Neutrophil (primary cell): Measurements from ENCODE around the gene MAPKAPK3.
A peak's percentile ranks its signal among the peaks of the same experiment; 100 is the strongest.

Source experiments
- H3K27ac ChIP-seq: fragments of 200-600 bp; sonication (generic); 2 replicates; pipeline ENCODE4 v1.5.1; 2016; ENCODE audit warnings: mild to moderate bottlenecking, moderate library complexity
- H3K27me3 ChIP-seq: fragments of 200-600 bp; sonication (generic); 2 replicates; pipeline ENCODE4 v1.6.0; 2016; ENCODE audit warnings: mild to moderate bottlenecking
- H3K36me3 ChIP-seq: fragments of 200-600 bp; sonication (generic); 2 replicates; pipeline ENCODE4 v1.5.1; 2017
- H3K4me1 ChIP-seq, 2 experiments: fragments of 200-600 bp in 1 of 2; sonication (generic) in 1 of 2; 1 replicate in 1 of 2; 2 replicates in 1 of 2; pipeline versions ENCODE4 v1.5.1 to v1.6.1; 2013 to 2016; ENCODE audit warnings: low read depth in 1 of 2, low read length in 1 of 2, mild to moderate bottlenecking in 1 of 2, moderate library complexity in 1 of 2; ENCODE audit not compliant: control insufficient read depth in 1 of 2, insufficient read depth in 1 of 2
- H3K4me3 ChIP-seq, 2 experiments: fragments of 200-600 bp in 1 of 2; sonication (generic) in 1 of 2; 1 replicate in 1 of 2; 2 replicates in 1 of 2; pipeline ENCODE4 v1.5.1; 2013 to 2016; ENCODE audit warnings: low read depth in 1 of 2, low read length in 1 of 2, mild to moderate bottlenecking in 1 of 2, moderate library complexity in 1 of 2
- H3K9me3 ChIP-seq: fragments of 200-600 bp; sonication (generic); 2 replicates; pipeline ENCODE4 v1.5.1; 2016
- CTCF ChIP-seq: fragments of 200-600 bp; sonication (generic); IDR thresholded peaks from 2 replicates; pipeline ENCODE4 v1.5.1; 2016; ENCODE audit warnings: antibody characterized with exemption

Gene MAPKAPK3

DNA sequence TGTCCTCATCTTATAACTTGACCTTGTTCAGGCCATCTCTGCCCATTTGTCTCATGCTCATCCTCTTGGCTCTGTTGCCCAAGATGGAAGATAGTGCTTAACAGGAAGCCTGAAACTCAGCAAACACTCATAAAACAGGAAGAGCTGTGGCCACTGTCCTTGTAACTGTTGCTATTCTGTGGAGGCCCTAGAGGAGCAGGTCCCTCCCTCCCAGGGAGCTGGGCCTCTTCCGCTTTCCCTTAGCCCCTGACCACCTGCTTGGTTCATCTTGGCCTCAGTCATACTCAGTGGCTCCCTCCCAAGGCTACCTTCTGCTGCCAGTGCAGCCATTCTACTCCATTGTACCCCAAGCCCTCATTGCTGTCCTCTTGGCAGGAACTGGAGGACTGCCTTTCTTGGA is 3.5 kb downstream of the MAPKAPK3 start:
- Histone ChIP-seq H3K4me3 (peak overlapping the region; percentile 86 to 96), H3K36me3 (peaks cover 9% of the 10 kb centered on the region), H3K9me3 (no peaks in the 10 kb centered on the region), H3K4me1 (peaks cover 88 to 91% of the 10 kb centered on the region in 2 experiments), H3K27ac (peak overlapping the region; percentile 99), H3K27me3 (no peaks in the 10 kb centered on the region)
- peak; percentile 68 for TF ChIP-seq CTCF

DNA sequence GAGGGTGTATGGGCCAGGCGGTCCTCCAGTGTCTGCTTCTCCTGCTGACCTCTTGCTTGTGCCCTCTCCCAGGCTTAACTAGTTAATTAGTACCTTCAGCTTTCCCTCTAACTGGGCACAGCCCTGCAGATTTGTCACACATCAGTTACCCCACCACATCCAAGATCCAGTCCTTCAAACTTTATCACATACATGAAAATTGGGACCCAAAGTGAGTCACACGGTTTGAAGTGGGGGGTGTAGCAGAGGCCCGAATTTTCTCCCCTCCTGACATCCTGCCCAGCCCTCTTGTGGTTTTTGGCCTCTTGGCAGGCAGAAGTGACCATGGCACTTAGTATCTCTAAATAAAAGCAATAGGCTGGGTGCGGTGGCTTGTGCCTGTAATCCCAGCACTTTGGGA is 3.9 kb downstream of the MAPKAPK3 start:
- Histone ChIP-seq H3K9me3 (no peaks in the 10 kb centered on the region), H3K27me3 (no peaks in the 10 kb centered on the region), H3K36me3 (peaks cover 9% of the 10 kb centered on the region), H3K4me3 (peak overlapping the region; percentile 86 to 96), H3K27ac (peak overlapping the region; percentile 99), H3K4me1 (peaks cover 88 to 91% of the 10 kb centered on the region in 2 experiments)
- no peak for TF ChIP-seq CTCF

GRCh38 chr3:50622881-50623280 is 5.9 kb downstream of the MAPKAPK3 start:
- Histone ChIP-seq H3K27ac (peak overlapping the region; percentile 99), H3K9me3 (no peaks in the 10 kb centered on the region), H3K4me3 (no peak overlapping the region), H3K36me3 (peaks cover 13% of the 10 kb centered on the region), H3K27me3 (no peaks in the 10 kb centered on the region), H3K4me1 (peaks cover 97 to 100% of the 10 kb centered on the region in 2 experiments)
- no peak for TF ChIP-seq CTCF

DNA sequence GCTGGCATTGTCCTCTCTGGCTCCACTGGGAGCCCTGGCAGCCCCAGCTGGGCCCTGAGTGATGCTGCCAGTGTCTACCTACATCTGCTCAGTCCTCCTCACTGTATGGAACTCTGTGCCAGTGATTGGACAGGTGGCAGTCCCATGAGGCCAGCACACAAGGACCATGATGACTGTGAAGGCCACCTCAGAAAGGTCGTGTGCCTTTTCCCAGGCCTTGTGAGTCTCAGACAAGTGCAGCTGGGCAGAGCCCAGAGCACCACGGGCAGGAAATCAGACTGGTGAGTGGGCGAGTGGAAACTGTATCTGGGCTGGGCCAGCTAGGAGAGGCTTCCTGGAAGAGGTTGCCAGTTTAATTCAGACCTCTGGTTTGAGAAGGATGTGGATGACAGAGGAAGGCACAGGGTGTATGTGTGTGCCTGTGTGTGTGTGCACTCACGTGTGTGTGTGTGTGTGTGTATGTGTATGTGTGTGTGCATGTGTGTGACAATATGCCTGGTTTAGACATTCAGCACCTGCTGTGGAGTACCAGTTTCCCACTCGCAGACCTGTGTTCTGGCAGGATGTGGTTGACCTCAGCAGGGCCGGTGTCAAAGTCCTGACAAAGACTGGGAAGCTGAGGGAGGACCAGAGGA is 7.0 kb downstream of the MAPKAPK3 start:
- Histone ChIP-seq H3K27ac (peak overlapping the region; percentile 99), H3K36me3 (peaks cover 16% of the 10 kb centered on the region), H3K4me1 (peaks cover 97 to 100% of the 10 kb centered on the region in 2 experiments), H3K4me3 (peak overlapping the region in 1 of 2 experiments; percentile 32), H3K9me3 (no peaks in the 10 kb centered on the region), H3K27me3 (no peaks in the 10 kb centered on the region)
- TF ChIP-seq CTCF = no peak

- Histone ChIP-seq H3K27me3 (no peaks in the 10 kb centered on the region), H3K4me1 (peaks cover 97 to 100% of the 10 kb centered on the region in 2 experiments), H3K4me3 (peak overlapping the region in 1 of 2 experiments; percentile 32), H3K36me3 (peaks cover 16% of the 10 kb centered on the region), H3K9me3 (no peaks in the 10 kb centered on the region), H3K27ac (peak overlapping the region; percentile 99)
- no peak for TF ChIP-seq CTCF
These were observed 7.7 kb downstream of the MAPKAPK3 start for GRCh38 chr3:50624634-50625033.
